ENCODE data around the gene PLA2G4A.

Gene PLA2G4A

DNA sequence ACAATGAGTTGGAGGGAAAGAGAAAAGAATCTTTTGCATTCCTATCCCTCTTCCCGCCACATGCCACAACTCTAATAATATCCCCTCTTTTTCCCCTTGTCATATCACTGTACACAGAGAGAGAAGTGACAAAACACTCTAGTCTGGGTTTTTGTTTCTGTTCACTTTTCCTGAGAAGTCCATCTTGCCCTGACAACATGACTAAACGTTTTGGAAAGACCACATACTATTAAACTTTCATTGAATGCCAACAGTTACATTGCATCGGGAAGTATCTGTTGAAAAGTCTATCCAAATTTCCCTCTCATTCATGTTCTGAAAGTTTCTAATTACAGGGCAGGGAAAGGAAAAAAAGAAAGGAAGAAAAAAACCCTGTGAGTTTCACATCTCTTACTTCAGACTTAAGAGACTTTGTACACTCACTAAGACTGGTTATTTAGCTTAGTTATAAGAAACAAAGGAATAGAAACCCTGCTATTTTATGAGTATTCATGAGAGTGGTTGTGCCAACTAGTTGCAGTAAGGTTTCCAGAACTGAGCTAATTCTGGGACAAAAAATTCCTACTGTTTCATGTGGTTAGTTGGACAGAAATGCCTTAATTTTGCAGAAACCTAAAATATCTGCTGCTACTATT is 16.9 kb downstream of the PLA2G4A start:
- no peak overlapping the region for H3K4me3 ChIP-seq (replicated peaks; ENCODE audit: low read depth, low read length)
- TF ChIP-seq, protein P1, sequence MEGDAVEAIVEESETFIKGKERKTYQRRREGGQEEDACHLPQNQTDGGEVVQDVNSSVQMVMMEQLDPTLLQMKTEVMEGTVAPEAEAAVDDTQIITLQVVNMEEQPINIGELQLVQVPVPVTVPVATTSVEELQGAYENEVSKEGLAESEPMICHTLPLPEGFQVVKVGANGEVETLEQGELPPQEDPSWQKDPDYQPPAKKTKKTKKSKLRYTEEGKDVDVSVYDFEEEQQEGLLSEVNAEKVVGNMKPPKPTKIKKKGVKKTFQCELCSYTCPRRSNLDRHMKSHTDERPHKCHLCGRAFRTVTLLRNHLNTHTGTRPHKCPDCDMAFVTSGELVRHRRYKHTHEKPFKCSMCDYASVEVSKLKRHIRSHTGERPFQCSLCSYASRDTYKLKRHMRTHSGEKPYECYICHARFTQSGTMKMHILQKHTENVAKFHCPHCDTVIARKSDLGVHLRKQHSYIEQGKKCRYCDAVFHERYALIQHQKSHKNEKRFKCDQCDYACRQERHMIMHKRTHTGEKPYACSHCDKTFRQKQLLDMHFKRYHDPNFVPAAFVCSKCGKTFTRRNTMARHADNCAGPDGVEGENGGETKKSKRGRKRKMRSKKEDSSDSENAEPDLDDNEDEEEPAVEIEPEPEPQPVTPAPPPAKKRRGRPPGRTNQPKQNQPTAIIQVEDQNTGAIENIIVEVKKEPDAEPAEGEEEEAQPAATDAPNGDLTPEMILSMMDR (IDR thresholded peaks at IDR 0.05; ENCODE audit: low read depth, low read length, missing control alignments), result no peak
- no peak for DNase-seq (ENCODE audit: extremely low read depth, low read depth)

GRCh38 chr1:186848509-186849130 is 19.9 kb downstream of the PLA2G4A start:
- no peak overlapping the region for H3K4me3 ChIP-seq (replicated peaks; ENCODE audit: low read depth, low read length)
- TF ChIP-seq, protein P1 (IDR thresholded peaks at IDR 0.05; ENCODE audit: low read depth, low read length, missing control alignments), result no peak
- DNase-seq (ENCODE audit: extremely low read depth, low read depth), result no peak

DNA sequence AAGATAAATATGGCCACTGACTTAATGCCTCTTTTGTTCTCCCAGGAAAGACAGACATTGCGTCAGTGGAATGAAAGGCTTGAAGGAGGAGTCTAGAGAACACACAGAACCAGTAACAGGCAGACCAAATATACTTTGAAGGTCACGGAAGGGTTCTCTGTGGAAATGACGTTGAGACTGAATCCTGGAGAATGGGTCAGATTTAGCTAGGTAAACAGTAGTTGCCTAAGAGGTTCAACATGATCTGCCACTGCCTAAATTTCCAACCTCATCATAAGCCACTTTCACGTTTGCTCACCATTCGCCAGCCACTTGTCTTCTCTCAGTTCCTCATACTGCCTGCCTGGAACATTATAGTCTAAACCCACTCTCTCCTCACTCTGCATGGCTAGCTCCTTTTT is 20.5 kb downstream of the PLA2G4A start:
- H3K4me3 ChIP-seq (replicated peaks; ENCODE audit: low read depth, low read length), result no peak overlapping the region
- TF ChIP-seq, protein P1 (IDR thresholded peaks at IDR 0.05; ENCODE audit: low read depth, low read length, missing control alignments), result no peak
- no peak for DNase-seq (ENCODE audit: extremely low read depth, low read depth)

GRCh38 chr1:186849826-186850225 is 21.1 kb downstream of the PLA2G4A start:
- TF ChIP-seq, protein P1 (IDR thresholded peaks at IDR 0.05; ENCODE audit: low read depth, low read length, missing control alignments), result no peak

DNA sequence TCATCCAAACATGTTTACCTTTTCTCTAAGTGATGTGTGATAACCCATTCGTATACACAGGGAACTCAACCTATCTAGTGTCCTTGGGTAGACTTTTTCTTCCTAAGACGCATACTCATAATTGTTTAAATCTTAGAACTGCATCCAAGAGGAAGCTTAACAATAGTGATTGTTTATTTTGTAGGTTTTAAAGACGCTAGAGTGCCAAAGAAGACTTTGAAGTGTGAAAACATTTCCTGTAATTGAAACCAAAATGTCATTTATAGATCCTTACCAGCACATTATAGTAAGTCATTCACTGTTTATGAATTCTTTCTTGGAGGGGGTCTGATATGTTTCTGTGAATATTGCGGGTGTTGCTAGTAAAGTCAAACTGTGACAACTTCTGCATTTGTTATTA is 25.4 kb downstream of the PLA2G4A start:
- H3K4me3 ChIP-seq (replicated peaks; ENCODE audit: low read depth, low read length), result no peak overlapping the region
- no peak for DNase-seq (ENCODE audit: extremely low read depth, low read depth)
- TF ChIP-seq, protein P1 (IDR thresholded peaks at IDR 0.05; ENCODE audit: low read depth, low read length, missing control alignments), result no peak

More at GRCh38 chr1:186849826-186850225, 21.1 kb downstream of the PLA2G4A start:
- DNase-seq (ENCODE audit: extremely low read depth, low read depth), result no peak
- no peak overlapping the region for H3K4me3 ChIP-seq (replicated peaks; ENCODE audit: low read depth, low read length)

DNA sequence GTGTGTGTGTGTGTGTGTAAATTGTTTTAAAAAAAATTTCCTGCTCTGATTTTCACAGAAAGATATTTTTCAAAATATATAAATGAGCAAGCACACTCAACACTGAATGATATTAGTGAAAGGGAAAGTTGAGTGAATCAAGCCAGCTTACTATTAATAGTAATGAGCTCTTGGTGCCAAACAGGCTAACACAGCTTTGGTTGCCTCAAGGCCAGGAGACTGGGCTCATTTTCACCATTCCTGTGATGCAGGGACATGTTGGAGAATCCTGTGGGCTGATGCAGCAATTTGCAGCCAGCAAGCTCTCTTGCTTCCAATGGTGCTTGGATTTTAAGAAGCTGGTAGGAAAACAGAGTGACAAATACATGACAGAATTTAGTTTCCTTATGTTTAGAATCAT is 30.2 kb downstream of the PLA2G4A start:
- H3K4me3 ChIP-seq (replicated peaks; ENCODE audit: low read depth, low read length), result no peak overlapping the region
- TF ChIP-seq, protein P1 (IDR thresholded peaks at IDR 0.05; ENCODE audit: low read depth, low read length, missing control alignments), result no peak
- no peak for DNase-seq (ENCODE audit: extremely low read depth, low read depth)
